ENCODE data around the gene IQSEC1. TPM values are rescaled to one million over a fixed set of nuclear protein-coding genes. Genes with fewer than 3 reads are reported as not detected.

The IQSEC1 gene
- total and polyA plus RNA-seq, 8 donors, result 24.9 to 57.0 (median 34.2) TPM

- H3K4me1 ChIP-seq, result peaks cover 0 to 3% of the 10 kb centered on the region in 2 donors
- H3K9me3 ChIP-seq, result no peaks in the 10 kb centered on the region
- DNase-seq (peak in 2 of 4 donors; percentile 35 to 61), ATAC-seq (no peak)
- intact Hi-C loops (cut with DNase I), result no loop called here
- no peak overlapping the region for H3K27ac ChIP-seq
- H3K4me3 ChIP-seq, result no peak overlapping the region
- no peaks in the 10 kb centered on the region for H3K36me3 ChIP-seq
- no peak for TF ChIP-seq CTCF (IDR thresholded peaks at IDR 0.05)
- peaks cover 19 to 57% of the 10 kb centered on the region in 2 donors for H3K27me3 ChIP-seq
Measured at GRCh38 chr3:13078163-13078905, 5.1 kb upstream of the IQSEC1 start.

DNA sequence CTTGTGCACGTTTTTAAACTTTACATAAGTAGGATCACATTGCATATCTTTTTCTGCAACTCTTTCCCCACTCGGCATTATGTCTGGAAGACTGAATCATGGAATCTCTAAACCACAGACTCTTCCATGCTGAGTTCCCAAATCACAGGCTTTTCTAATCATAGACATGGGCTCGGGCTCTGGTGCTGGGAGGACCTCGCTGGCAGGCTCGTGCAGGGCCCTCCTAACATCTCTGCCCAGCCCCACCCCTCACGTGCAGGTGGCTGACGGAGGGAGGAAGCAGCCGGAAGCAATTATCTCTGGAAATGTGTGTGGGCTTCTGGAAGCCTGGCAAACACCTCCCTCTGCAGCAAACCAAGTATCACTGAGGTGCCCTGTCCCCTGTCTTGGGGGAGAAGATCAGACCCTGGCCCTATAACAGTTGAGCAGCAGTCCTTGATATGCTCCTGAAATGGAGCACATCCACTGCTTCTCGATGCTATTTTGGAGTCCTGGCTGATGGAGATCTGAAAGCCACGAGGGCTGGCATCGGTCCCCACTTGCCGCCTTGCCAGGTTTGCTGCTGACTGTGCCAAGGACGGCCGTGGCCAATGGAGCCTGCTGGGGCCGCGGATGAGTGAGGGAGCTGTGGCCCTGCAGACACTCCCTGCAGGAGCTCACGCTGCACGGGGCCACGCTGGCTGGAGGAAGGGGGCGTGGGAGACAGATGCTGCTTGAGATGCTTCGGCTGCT lies 4.4 kb upstream of the IQSEC1 start:
- ATAC-seq, result peak; percentile 13
- no peak for TF ChIP-seq CTCF (IDR thresholded peaks at IDR 0.05)
- H3K4me1 ChIP-seq, result peaks cover 0 to 5% of the 10 kb centered on the region in 2 donors
- no peak overlapping the region for H3K27ac ChIP-seq
- intact Hi-C loops (cut with DNase I), result no loop called here
- H3K9me3 ChIP-seq, result no peaks in the 10 kb centered on the region
- no peaks in the 10 kb centered on the region for H3K36me3 ChIP-seq
- peak in 1 of 4 donors; percentile 70 for DNase-seq
- peaks cover 26 to 64% of the 10 kb centered on the region in 2 donors for H3K27me3 ChIP-seq
- H3K4me3 ChIP-seq, result no peak overlapping the region

DNA sequence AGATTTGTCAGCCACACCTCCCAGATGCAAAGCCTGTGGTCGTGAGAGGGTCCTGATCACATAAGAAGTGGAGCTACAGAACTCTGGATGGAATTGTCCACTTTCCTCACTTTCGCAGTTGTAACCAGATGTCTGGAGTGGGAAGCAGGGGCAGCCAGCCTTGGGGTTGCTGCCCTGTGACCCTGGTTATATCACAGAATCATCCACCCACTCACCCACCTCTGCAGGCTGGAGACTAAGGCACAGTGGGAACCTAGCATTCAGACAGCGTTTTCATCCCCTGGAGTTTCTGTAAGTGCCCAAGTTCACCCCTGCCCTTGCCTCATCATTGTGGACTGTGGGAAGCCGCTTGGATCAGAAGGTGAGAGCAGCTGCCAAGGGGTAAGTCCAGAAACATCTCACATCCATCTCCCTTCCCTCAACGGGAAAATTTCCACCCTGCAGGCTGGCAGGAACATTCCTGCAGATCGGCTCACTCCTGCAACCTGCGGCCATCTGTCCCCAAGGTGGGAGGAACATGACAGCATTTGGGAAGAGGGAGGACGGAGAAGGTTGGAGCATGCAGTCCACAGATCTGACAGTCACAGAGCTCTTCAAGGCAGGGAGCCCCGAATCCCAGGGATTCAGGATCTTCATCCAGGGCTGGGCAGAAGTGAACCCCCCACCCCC lies 2.9 kb upstream of the IQSEC1 start:
- no peak for TF ChIP-seq CTCF (IDR thresholded peaks at IDR 0.05)
- Histone ChIP-seq H3K4me3 (no peak overlapping the region), H3K27ac (no peak overlapping the region), H3K36me3 (no peaks in the 10 kb centered on the region), H3K27me3 (peaks cover 30 to 73% of the 10 kb centered on the region in 2 donors), H3K9me3 (no peaks in the 10 kb centered on the region), H3K4me1 (peaks cover 0 to 5% of the 10 kb centered on the region in 2 donors)
- ATAC-seq (no peak), DNase-seq (peak in 1 of 4 donors; percentile 24)
- intact Hi-C loops (cut with DNase I), result no loop called here

GRCh38 chr3:13075318-13075717 lies 2.1 kb upstream of the IQSEC1 start:
- peaks cover 30 to 73% of the 10 kb centered on the region in 2 donors for H3K27me3 ChIP-seq

More at GRCh38 chr3:13075318-13075717, 2.1 kb upstream of the IQSEC1 start:
- intact Hi-C loops (cut with DNase I), result no loop called here
- no peak overlapping the region for H3K4me3 ChIP-seq
- H3K27ac ChIP-seq, result no peak overlapping the region
- no peak for TF ChIP-seq CTCF (IDR thresholded peaks at IDR 0.05)
- no peak for ATAC-seq
- H3K4me1 ChIP-seq, result peaks cover 0 to 5% of the 10 kb centered on the region in 2 donors
- DNase-seq, result peak in 1 of 4 donors; percentile 2
- H3K9me3 ChIP-seq, result no peaks in the 10 kb centered on the region
- H3K36me3 ChIP-seq, result no peaks in the 10 kb centered on the region
